Erythroblast (primary cell): ENCODE data around the gene ARHGAP26.

Experiments
- DNase-seq, 2 experiments: peaks; one replicate each; lab custom pipeline; 2025; lab: John Stamatoyannopoulos, UW
- GATA1 ChIP-seq: IDR thresholded peaks from 2 replicates; pipeline ENCODE4 v1.6.1; 2011; ENCODE audit warnings: low read depth, mild to moderate bottlenecking, control low read depth, low read length, moderate library complexity
- POLR2A ChIP-seq: IDR thresholded peaks from 2 replicates; pipeline ENCODE4 v1.6.1; 2011; ENCODE audit warnings: mild to moderate bottlenecking, low read length

Gene ARHGAP26

DNA sequence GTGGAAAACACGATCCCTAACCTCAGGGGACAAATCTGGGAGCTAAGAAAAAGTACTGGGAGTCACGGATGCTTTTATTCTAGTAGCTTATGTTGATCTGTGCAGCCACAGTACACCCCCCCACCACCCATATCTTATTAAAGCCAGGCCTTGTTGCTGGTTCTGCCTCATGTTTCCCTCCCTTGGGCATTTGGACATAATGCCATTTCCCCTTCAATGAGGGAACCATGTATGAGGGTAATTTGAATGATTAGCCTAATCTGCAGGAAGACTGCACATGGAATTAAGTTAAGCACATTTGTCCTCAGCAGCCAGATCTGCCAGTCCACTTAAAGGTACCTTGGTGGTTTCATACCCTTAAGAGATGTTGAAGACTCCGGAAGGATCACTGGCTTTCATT lies 102.0 kb downstream of the ARHGAP26 start:
- no peak for DNase-seq
- no peak for TF ChIP-seq POLR2A

DNA sequence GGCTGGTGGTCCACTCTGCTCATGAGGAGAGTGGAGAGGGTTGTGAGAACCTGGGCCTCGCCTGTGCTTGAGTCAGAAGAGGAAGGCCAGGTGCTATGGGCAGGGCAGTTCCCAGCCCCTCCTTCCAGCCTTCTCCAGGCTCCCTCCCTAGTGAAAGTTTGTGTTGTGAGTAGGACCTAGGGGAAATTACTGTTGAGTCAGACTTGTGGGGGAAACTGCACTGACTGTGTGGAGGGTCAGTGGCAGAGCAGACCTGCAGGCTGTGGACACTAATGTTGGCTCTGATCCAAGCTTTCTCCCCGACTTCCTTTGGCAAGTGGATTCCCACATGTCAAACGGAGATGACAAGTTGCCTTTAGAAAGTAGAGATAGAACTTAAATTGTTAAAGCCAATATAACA lies 102.6 kb downstream of the ARHGAP26 start:
- no peak for TF ChIP-seq POLR2A
- no peak for TF ChIP-seq GATA1
- no peak for DNase-seq

DNA sequence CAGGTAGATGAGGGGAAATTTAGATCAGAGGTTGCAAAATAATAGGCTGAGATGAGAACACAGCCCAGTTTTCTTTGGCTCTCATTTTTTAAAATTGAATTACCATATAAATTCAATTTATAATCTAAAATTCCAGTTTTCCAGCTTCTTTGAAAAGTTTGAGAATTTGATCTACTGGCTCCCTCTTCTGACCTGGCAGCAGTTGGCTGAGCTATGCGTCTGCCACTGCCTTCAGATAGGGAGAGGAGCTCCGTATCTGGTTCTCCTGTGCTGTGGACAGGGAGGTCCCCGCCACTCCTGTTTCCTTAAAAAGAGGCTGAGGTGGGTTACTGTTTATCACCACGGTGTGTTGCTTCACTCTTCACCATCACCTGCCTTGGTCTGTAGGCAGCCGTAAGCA lies 103.7 kb downstream of the ARHGAP26 start:
- no peak for DNase-seq
- TF ChIP-seq GATA1 (no peak), POLR2A (no peak)

DNA sequence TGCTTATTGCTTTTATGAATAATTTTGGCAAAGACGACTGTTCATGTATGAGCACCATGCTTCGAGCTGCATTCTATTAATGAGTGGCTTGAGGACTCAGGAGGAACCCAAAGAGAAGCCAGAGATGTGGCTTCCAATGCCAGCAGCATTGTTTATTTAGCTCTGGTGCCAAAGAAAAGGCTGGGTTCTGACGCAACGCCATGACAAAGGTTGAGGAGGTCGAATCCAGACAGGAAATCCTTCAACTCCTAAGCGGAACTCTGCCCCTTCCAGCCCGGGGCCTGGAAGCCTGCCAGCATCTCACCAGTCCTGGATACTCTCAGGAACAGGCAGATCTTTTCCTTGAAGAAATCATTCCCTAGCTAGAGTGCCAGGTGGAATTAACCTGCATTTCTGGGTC lies 104.4 kb downstream of the ARHGAP26 start:
- DNase-seq: no peak

DNA sequence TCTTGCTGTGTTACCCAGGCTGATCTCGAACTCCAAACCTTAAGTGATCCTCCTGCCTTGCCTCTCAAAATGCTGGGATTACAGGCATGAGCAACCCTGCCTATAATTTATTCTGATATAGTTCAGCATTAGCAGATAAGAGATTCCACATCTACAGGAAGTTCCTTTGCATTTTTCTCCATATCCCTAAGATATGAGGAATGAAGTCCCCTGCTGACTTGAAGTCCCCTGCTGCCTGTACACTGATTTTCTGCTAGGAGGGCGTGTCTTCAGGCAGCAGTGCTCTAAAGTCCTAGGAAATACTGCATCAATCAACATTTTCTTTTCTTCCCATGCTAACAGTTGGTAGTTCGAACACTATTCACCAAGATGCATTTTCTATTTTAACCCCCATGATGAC lies 105.8 kb downstream of the ARHGAP26 start:
- DNase-seq: no peak
- TF ChIP-seq POLR2A (no peak), GATA1 (no peak)

More for the DNA sequence above, 104.4 kb downstream of the ARHGAP26 start:
- no peak for TF ChIP-seq GATA1
- TF ChIP-seq POLR2A: no peak

DNA sequence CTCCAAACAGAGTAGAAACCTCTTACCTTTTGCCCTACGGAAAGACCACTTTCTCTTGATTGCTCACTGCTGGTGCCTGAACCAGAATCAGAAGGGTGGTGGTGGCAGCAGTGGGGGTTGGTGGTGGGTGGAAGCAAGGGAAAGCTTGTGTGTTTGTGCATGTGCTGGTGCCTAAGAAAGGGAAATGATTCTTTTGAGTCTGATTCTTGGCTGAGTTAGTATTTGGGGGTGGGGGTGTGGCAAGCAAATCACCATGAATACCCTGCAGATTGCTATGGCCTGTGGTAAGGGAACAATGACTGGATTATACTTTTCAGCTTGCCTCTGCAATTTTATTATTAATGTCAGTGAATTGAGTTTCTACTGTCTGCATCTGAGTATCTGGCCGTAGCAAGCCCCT lies 106.6 kb downstream of the ARHGAP26 start:
- DNase-seq: no peak
- no peak for TF ChIP-seq GATA1
- TF ChIP-seq POLR2A: no peak

DNA sequence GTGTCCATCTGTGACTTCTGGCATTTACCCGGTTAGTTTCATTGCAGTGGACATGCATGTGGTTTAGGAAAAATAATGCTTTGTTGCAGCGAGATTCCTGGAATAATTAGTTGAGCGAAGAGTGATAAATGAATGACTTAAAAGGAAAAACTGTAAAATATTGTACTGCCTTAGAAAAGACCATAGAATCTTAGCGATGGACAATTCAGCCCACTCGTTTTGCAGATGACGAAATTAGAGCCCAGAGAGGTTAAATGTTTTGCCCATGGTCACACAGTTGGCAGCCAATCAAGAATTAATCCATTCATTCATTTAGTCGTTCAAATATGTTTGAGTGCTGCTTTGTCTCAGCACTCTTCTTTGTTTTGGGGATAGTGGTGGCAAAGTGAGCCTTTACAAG lies 107.9 kb downstream of the ARHGAP26 start:
- TF ChIP-seq GATA1 (no peak), POLR2A (no peak)
- no peak for DNase-seq

DNA sequence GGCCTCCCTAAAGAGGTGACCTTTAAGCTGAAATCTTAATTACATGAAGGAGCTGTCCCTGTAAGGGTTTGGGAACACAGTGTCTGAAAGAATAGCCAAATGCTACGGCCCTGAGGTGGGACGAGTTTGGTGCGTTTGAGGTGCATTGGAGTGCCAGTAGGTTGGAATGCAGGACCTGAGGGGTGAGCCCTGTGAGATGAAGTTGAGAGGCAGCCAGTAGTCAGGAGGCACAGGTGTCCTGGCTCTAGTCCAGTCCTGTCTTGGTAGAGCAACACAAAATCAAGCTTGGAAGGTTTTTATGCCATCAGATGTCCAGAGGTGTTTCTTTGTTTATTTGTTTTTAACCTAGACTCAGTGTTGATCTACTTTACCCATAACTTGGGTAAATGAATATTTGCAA lies 108.5 kb downstream of the ARHGAP26 start:
- TF ChIP-seq POLR2A: no peak
- TF ChIP-seq GATA1: no peak
- DNase-seq: no peak

DNA sequence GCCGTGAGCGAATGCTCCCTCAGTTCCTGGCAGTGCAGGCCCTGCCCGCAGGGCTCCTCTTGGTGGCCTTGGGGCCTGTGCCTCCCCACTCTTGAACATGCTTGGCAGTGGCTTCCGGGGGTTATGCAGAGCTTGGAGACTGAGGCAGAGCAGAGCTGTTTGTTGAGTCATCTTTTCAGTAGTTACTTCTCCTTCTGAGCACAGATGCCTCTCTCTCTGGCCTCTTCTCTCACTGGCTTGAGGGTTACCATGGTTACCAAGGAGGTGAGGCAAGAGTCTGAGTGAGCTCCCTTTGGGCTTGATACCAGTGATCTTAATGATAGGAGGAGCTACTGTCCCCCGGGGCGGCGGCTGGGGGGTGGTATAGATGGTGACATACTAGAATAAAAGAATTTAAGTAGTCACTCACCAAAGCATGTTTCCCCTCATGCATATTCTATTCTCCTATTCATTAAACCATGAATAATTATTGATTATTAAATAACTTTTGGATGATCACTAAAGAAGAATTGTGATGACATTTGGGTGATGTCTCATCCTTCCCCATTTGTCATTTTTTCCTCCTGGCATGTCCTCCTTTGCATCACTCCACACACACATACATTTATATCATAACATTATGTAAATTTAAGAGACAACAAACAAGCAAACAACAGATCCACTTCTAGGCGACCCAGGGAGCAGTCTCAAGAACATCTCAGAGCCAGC lies 111.1 kb downstream of the ARHGAP26 start:
- DNase-seq: peak in 1 of 2 experiments; percentile 5
- no peak for TF ChIP-seq GATA1
- no peak for TF ChIP-seq POLR2A

DNA sequence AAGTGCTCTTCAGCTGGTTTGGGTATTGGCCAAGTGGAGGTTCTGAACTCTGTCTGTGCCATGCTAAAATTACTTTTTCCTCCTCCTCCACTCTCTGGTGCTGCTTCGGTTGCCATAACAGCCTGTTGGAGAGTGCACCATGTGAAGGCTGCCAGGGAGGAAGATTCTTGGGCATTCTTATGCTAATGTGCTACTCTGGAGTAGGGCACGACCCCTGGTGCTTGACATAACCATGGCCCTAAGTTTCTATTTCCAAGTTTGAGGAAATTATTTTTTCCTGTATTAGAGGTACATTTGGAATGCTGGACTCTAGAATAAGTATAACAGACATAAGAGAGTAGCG lies 111.6 kb downstream of the ARHGAP26 start:
- no peak for TF ChIP-seq GATA1
- TF ChIP-seq POLR2A: no peak
- no peak for DNase-seq

DNA sequence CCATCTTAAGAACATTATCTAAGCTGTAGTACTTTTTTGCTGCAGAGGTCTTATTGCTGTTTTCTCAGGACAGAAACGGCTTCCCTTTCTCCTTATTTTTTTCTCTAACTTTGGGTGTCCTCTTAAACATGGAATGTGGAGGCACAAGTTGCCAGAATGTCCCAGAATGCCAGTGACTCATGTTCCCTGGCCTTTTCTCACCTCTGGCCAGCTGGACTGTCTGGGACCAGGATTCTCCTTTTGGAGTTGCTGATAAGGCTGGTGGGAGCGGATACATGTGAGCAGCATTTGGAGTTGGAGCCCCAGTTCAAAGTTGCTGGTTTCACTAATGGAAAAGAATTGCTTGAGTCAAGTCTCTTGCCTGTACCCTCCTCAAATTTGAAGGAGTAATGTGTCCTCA lies 112.8 kb downstream of the ARHGAP26 start:
- no peak for DNase-seq
- TF ChIP-seq POLR2A (no peak), GATA1 (no peak)

DNA sequence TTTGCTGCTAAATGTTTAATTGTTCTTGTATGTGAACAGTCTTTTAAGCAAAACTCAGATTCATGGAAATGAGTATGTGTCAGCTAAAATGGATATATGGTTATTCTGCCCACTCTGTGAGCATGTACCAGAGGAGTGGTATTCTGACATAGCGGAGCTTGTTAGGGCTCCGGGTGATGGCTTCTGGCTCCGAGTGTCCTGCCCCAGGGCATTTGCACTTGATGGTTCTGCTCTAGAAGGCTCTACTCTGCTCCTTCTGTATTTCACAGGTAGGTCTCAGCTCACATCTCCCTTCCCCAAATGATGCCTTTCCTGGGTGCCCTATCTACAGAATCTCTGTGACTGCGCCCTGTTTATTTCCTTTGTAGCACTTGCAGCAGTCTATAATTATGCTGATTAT lies 113.3 kb downstream of the ARHGAP26 start:
- no peak for TF ChIP-seq GATA1
- TF ChIP-seq POLR2A: no peak
- DNase-seq: no peak

DNA sequence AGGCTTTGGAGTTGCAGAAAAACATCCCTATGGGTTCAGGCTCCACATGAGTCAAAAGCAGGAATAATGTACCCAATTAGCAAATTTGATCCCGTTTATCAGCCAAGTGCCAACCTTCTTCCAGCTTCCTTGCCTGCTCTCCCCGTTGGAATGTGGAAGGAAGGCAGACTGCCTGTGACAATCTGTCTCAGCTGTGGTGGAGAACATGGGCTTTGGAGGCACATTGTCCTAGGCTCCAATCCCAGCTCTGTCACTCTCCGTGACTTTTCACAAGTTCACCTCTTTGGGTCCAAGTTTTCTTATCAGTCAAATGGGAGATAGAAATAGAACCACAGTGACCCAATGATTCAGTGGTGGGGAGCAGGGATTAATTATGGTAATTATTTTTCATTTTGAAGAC lies 113.9 kb downstream of the ARHGAP26 start:
- no peak for TF ChIP-seq POLR2A
- TF ChIP-seq GATA1: no peak
- no peak for DNase-seq

DNA sequence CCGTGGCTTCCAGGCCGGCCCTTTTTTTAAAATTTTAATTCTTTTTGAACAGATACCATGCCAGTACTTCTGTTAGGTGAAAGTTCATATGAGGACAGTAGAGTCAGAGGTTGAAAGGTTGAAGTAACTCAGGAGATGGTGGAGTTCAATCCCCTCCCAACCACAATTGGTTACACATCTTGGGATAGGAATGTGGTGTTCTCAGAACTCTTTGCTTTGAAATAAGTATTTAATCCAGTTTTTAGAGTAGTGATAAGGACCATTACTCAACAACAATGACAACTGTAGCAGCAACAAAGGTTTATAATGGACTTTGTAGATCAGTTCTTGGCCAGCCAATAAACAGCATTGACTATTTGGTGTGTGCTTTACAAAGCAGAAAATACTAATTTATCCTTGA lies 116.0 kb downstream of the ARHGAP26 start:
- DNase-seq: no peak
- TF ChIP-seq POLR2A: no peak

DNA sequence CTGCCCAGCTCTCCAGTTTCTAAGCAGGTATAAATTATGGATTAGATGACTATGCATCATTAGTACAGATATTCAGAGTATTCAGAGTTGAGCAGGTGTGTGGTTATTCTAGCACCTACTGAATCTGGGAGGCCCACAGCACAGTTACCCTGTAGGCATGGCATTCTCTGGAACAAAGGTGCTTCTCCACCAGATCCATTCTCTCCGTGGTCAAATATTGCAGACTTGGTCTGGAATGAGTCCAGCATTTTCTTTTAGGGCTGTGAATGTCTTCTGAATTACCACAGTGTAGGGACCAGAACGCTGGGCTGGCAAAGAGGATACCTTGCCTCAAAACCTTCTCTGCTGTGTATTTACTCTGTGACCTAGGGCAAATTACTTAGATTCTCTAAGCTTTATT lies 116.8 kb downstream of the ARHGAP26 start:
- TF ChIP-seq POLR2A: no peak
- TF ChIP-seq GATA1: no peak

More for the DNA sequence above, 116.8 kb downstream of the ARHGAP26 start:
- DNase-seq: no peak
